ENCODE measurements around the gene RANBP17.
"Not testable (repeated sequence)": the region's sequence is repeated elsewhere in the genome, so short reads cannot be mapped to it uniquely, and the experiment has no call there.

RANBP17 gene

DNA sequence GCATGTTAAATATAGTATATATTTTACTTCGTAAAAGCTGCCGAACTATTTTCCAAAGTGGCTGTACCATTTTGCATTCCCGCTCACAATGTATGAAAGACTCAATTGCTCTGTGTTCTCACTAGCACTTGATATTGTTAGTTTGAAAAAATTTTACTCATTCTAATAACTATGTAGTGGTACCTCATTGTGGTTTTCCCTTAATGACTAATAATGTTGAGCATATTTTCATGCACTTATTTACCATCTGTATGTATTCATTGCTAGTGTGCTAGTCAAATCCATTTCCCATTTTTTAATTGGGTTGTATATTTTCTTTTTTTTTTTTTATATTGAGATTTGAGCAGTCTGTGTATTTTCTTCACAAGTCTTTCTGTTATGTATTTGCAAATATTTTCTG, 58.4 kb downstream of the RANBP17 start:
- Histone ChIP-seq H3K9me3 (replicated peaks; ENCODE audit: insufficient read depth, low read length) (no peaks in the 10 kb centered on the region), H3K36me3 (replicated peaks; ENCODE audit: insufficient read depth, low read length) (no peaks in the 10 kb centered on the region), H3K4me3 (ENCODE audit: low read length) (no peak overlapping the region), H3K27me3 (replicated peaks; ENCODE audit: insufficient read depth, low read length) (no peaks in the 10 kb centered on the region), H3K4me2 (ENCODE audit: low read depth, low read length) (no peak overlapping the region), H3K27ac (ENCODE audit: low read length) (no peak overlapping the region), H3K9ac (ENCODE audit: low read length) (no peak overlapping the region), H3K9me2 (replicated peaks; ENCODE audit: insufficient read depth, low read length) (no peaks in the 10 kb centered on the region), H3K4me1 (ENCODE audit: low read length) (no peaks in the 10 kb centered on the region), H2AFZ (ENCODE audit: low read length) (no peak overlapping the region), H3K79me2 (ENCODE audit: low read length) (no peaks in the 10 kb centered on the region), H4K20me1 (ENCODE audit: insufficient read depth, low read length) (no peaks in the 10 kb centered on the region), H3F3A (ENCODE audit: insufficient read depth, low read length) (no peaks in the 10 kb centered on the region)
- TF ChIP-seq EZH2phosphoT487 (IDR thresholded peaks at IDR 0.05; ENCODE audit: low read length), result no peak
- TF ChIP-seq, protein P1, sequence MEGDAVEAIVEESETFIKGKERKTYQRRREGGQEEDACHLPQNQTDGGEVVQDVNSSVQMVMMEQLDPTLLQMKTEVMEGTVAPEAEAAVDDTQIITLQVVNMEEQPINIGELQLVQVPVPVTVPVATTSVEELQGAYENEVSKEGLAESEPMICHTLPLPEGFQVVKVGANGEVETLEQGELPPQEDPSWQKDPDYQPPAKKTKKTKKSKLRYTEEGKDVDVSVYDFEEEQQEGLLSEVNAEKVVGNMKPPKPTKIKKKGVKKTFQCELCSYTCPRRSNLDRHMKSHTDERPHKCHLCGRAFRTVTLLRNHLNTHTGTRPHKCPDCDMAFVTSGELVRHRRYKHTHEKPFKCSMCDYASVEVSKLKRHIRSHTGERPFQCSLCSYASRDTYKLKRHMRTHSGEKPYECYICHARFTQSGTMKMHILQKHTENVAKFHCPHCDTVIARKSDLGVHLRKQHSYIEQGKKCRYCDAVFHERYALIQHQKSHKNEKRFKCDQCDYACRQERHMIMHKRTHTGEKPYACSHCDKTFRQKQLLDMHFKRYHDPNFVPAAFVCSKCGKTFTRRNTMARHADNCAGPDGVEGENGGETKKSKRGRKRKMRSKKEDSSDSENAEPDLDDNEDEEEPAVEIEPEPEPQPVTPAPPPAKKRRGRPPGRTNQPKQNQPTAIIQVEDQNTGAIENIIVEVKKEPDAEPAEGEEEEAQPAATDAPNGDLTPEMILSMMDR (IDR thresholded peaks at IDR 0.05; ENCODE audit: low read length), result no peak
- no peak for DNase-seq

DNA sequence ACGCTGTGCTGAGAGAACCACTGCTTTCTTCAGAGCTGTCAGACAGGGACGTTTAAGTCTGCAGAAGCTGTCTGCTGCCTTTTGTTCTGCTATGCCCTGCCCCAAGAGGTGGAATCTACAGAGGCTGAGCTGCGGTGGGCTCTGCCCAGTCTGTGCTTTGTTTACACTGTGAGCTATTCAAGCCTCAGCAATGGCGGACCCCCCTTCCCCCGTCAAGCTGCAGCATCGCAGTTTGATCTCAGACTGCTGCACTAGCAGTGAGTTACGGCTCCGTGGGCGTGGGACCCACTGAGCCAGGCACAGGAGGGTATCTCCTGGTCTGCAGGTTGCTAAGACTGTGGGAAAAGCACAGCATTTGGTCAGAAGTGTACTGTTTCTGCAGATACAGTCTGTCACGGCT, 60.5 kb downstream of the RANBP17 start:
- not testable (repeated sequence) for H3K4me2 ChIP-seq (ENCODE audit: low read depth, low read length); H3K27me3 ChIP-seq (replicated peaks; ENCODE audit: insufficient read depth, low read length); H4K20me1 ChIP-seq (ENCODE audit: insufficient read depth, low read length); H3K4me3 ChIP-seq (ENCODE audit: low read length); H3K9me3 ChIP-seq (replicated peaks; ENCODE audit: insufficient read depth, low read length); H3F3A ChIP-seq (ENCODE audit: insufficient read depth, low read length); H3K27ac ChIP-seq (ENCODE audit: low read length); H3K9me2 ChIP-seq (replicated peaks; ENCODE audit: insufficient read depth, low read length); H3K9ac ChIP-seq (ENCODE audit: low read length); H3K4me1 ChIP-seq (ENCODE audit: low read length); H2AFZ ChIP-seq (ENCODE audit: low read length); H3K79me2 ChIP-seq (ENCODE audit: low read length); DNase-seq; H3K36me3 ChIP-seq (replicated peaks; ENCODE audit: insufficient read depth, low read length)

DNA sequence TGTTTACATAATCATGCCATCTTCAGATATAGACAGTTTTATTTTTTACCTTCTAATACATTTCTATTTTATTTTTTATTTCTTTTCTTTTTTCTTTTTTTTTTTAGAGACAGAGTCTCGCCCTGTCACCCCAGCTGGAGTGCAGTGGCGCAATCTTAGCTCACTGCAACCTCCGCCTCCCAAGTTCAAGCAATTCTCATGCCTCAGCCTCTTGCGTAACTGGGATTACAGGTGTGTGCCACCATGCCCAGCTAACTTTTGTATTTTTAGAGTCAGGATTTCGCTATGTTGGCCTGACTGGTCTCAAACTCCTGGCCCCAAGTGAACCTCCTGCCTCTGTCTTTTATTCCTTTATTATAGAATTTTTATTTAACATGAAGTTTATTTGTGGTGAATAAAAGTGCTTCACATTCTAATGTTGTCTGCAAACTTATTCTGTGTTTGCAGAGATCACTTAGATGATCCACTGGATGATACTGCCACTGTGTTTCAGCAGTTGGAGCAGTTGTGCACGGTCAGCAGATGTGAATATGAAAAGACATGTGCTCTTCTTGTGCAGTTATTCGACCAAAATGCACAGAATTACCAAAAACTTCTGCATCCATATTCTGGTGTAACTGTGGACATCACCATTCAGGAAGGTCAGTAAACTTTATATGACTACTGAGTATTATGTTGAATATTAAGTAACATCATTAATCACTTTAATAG, 62.2 kb downstream of the RANBP17 start:
- no peak for DNase-seq
- no peaks in the 10 kb centered on the region for H3K27me3 ChIP-seq (replicated peaks; ENCODE audit: insufficient read depth, low read length)
- H3K79me2 ChIP-seq (ENCODE audit: low read length), result no peaks in the 10 kb centered on the region
- no peaks in the 10 kb centered on the region for H4K20me1 ChIP-seq (ENCODE audit: insufficient read depth, low read length)
- no peak overlapping the region for H3K4me2 ChIP-seq (ENCODE audit: low read depth, low read length)
- H3K9me3 ChIP-seq (replicated peaks; ENCODE audit: insufficient read depth, low read length), result no peaks in the 10 kb centered on the region
- H3K27ac ChIP-seq (ENCODE audit: low read length), result no peak overlapping the region
- TF ChIP-seq, protein P1 (IDR thresholded peaks at IDR 0.05; ENCODE audit: low read length), result no peak
- no peak for TF ChIP-seq EZH2phosphoT487 (IDR thresholded peaks at IDR 0.05; ENCODE audit: low read length)
- TF ChIP-seq EZH2 (optimal IDR thresholded peaks at IDR 0.05; ENCODE audit: low read depth, low read length), result no peak
- H3K9ac ChIP-seq (ENCODE audit: low read length), result no peak overlapping the region
- no peak overlapping the region for H3K4me3 ChIP-seq (ENCODE audit: low read length)
- no peaks in the 10 kb centered on the region for H3K9me2 ChIP-seq (replicated peaks; ENCODE audit: insufficient read depth, low read length)
- no peaks in the 10 kb centered on the region for H3F3A ChIP-seq (ENCODE audit: insufficient read depth, low read length)
- no peaks in the 10 kb centered on the region for H3K4me1 ChIP-seq (ENCODE audit: low read length)
- H2AFZ ChIP-seq (ENCODE audit: low read length), result no peak overlapping the region
- H3K36me3 ChIP-seq (replicated peaks; ENCODE audit: insufficient read depth, low read length), result no peaks in the 10 kb centered on the region

DNA sequence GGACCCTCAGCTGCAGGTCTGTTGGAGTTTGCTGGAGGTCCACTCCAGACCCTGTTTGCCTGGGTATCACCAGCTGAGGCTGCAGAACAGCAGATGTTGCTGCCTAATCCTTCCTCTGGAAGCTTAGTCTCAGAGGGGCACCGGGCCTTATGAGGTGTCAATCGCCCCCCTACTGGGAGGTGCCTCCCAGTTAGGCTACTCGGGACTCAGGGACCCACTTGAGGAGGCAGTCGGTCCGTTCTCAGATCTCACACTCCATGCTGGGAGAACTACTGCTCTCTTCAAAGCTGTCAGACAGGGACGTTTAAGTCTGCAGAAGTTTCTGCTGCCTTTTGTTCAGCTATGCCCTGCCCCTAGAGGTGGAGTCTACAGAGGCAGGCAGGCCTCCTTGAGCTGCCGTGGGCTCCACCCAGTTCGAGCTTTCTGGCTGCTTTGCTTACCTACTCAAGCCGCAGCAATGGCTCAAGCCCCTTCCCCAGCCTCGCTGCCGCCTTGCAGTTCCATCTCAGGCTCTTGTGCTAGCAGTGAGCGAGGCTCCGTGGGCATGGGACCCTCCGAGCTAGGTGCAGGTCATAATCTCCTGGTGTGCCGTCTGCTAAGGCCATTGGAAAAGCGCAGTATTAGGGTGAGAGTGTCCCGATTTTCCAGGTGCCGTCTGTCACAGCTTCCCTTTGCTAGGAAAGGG, 73.9 kb downstream of the RANBP17 start:
- H3K9me3 ChIP-seq (replicated peaks; ENCODE audit: insufficient read depth, low read length); H3K36me3 ChIP-seq (replicated peaks; ENCODE audit: insufficient read depth, low read length); H3K4me3 ChIP-seq (ENCODE audit: low read length); H3K4me2 ChIP-seq (ENCODE audit: low read depth, low read length); DNase-seq; H2AFZ ChIP-seq (ENCODE audit: low read length); H4K20me1 ChIP-seq (ENCODE audit: insufficient read depth, low read length); H3F3A ChIP-seq (ENCODE audit: insufficient read depth, low read length); H3K9ac ChIP-seq (ENCODE audit: low read length); H3K27ac ChIP-seq (ENCODE audit: low read length); H3K27me3 ChIP-seq (replicated peaks; ENCODE audit: insufficient read depth, low read length); H3K79me2 ChIP-seq (ENCODE audit: low read length); H3K9me2 ChIP-seq (replicated peaks; ENCODE audit: insufficient read depth, low read length): not testable (repeated sequence)
- peaks cover 15% of the 10 kb centered on the region for H3K4me1 ChIP-seq (ENCODE audit: low read length)

Measured in MM.1S (cell line).